PC-9 (cell line): Measurements from ENCODE around the gene CAPZB.

Experiments used
- EZH2 ChIP-seq: fragments of 200-600 bp; sonication (generic); IDR thresholded peaks from 2 replicates; pipeline ENCODE4 v1.8.0; 2017; ENCODE audit warnings: antibody characterized with exemption, low read depth
- TF ChIP-seq, protein P1 (sequence below): fragments of 200-600 bp; sonication (generic); conservative IDR thresholded peaks from 2 replicates; pipeline ENCODE4 v1.6.1; 2017; ENCODE audit warnings: mixed run types, antibody characterized with exemption, mild to moderate bottlenecking, moderate library complexity

DNA sequence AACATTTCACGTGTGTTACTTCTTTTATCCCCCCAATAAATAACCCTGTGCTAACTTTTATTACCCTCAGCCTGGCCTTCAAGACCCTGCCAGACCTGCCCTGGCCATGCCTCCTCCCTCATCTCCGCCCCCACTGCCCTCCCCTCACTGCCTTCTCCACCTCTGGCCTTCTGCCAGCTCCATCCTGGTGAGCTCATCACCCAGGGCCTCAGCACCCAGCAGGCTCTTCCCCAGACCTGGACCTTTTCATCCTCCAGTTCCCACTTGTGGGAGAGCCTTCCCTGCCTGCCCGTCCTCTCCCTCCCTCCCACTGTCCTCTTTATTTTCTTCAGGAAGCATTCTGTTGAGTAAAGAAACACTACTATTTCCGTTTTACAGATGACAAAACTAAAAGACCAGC is 101.2 kb downstream of the CAPZB start:
- TF ChIP-seq, protein P1, sequence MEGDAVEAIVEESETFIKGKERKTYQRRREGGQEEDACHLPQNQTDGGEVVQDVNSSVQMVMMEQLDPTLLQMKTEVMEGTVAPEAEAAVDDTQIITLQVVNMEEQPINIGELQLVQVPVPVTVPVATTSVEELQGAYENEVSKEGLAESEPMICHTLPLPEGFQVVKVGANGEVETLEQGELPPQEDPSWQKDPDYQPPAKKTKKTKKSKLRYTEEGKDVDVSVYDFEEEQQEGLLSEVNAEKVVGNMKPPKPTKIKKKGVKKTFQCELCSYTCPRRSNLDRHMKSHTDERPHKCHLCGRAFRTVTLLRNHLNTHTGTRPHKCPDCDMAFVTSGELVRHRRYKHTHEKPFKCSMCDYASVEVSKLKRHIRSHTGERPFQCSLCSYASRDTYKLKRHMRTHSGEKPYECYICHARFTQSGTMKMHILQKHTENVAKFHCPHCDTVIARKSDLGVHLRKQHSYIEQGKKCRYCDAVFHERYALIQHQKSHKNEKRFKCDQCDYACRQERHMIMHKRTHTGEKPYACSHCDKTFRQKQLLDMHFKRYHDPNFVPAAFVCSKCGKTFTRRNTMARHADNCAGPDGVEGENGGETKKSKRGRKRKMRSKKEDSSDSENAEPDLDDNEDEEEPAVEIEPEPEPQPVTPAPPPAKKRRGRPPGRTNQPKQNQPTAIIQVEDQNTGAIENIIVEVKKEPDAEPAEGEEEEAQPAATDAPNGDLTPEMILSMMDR: no peak
- no peak for TF ChIP-seq EZH2
